NK-92 (cell line): ENCODE results near the gene CORO6.

Experiments used
- DNase-seq: peaks from one replicate; lab custom pipeline; 2025; ENCODE audit not compliant: unreplicated experiment; lab: John Stamatoyannopoulos, UW

Gene CORO6

GRCh38 chr17:29633886-29634285 is 11.2 kb upstream of the CORO6 start:
- DNase-seq, result no peak

DNA sequence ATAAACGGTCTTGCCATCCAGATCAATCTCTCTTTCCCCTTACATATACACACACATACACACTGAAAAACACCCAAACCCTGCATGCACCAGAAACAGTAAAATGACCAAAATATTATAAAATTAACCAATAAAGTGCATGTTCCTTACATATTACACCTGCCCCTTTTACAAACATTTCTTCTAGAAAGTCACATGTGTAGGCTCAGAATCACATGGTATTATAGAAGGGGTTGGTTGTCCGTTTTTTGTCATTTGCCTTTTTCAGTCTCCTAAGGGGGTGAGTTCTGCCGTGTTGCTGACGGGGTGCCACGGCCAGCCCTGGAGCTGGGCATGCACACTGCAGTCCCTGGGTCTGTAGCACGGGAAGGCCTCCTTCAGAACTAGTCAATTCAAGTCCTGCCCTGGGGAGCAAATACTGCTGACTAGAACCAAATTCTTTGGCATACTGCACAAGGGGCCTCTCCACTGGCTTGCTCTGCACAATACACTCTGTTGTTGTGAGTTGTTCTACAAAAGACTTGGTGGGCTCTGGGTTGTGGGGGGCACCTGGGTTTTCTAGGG is 8.0 kb upstream of the CORO6 start:
- DNase-seq, result no peak

GRCh38 chr17:29629839-29630238 is 7.1 kb upstream of the CORO6 start:
- no peak for DNase-seq

GRCh38 chr17:29628644-29629043 is 5.9 kb upstream of the CORO6 start:
- no peak for DNase-seq

- DNase-seq, result no peak
Measured at GRCh38 chr17:29627951-29628350, 5.2 kb upstream of the CORO6 start.

DNA sequence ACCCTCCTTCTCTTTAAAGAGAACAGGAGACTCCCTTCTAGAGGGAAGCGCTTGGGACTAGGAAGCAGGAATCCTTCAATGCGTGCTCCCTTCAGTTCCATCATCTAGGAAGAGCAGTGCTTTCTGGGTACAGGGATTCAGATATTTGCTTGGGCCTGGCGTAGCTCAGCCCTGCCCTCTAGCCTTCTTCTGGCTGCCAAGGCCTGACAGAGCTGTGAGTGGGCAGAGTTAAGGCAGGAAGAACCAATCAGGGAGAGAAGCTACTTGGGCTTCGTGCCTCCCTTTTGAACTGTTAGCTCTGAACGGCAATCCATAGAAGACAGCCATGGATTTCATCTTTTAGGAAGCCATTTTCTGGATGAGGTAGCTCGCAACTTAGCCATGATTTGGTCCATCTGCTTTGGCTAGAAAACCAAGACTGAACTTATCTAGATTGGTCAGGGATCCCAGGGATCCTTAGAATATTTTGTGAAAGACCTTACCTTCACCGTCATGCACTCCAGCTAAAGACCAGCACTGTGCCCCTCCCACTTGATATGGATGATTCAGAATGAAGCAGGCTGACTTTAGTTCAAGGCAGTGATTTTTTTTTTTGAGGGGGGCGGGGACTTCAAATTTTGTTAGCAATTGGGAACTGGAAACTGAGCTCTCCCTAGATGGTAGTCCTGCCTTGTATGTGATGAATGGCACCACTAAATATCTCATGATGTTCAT is 2.5 kb upstream of the CORO6 start:
- DNase-seq, result no peak

DNA sequence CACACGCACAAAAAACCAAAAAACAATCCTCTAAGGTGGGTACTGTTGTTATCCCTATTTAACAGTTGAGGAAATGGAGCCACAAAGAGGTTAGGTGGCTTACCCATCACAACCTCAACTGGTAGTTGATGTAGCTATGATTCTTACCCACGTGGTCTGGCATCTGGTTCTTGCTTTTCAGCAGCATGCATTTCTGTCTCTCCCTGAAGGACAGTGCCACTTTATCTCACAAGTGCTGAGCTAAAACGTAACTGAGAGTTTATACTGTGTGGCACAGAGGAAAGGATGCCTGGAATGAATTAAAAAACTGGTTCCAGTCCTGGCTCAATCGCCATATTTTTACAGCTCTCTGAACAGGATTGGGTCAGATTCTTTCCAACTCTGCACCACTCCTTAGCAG is 1.9 kb upstream of the CORO6 start:
- no peak for DNase-seq

DNA sequence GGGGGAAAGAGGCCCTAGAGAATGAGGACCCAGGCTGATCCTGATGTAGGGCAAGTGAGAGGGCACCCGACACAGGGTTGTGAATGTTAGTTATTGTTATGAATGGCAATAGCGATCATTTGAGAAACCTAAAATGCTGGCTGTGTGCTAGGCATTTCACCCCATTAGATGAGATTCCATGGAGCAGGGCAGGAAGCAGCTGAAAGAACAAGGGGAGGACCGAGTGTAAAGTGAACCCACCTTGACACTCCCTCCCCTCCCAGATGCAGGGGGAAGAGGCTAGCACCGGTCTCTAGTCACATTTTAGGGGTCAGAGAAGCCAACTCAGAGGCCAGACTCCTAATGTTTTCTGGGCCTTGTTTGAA is 553 bp upstream of the CORO6 start:
- no peak for DNase-seq

- DNase-seq, result no peak
Measured at GRCh38 chr17:29621751-29622194, 939 bp downstream of the CORO6 start.

- DNase-seq, result no peak
Measured at GRCh38 chr17:29620779-29621500, 1.8 kb downstream of the CORO6 start.

DNA sequence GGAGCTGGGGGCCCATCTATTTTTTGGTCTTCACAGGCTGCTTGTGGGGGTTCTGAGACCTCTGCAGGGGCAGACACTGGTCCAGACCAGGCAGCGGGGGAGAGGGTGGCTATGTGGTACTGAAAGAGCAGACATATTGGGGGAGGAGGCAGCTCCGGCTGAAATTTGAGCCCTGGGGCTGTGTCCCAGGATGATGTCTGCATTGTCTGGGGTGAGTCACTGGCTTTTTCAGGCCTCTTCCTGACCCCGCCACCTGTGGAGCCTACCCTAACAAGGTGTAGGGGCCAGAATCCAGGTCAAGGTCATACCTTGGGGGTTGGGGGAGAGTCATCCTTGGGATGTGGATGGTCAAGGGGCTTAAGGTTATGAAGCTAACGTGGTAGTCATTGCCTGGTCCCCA is 2.4 kb downstream of the CORO6 start:
- no peak for DNase-seq

DNA sequence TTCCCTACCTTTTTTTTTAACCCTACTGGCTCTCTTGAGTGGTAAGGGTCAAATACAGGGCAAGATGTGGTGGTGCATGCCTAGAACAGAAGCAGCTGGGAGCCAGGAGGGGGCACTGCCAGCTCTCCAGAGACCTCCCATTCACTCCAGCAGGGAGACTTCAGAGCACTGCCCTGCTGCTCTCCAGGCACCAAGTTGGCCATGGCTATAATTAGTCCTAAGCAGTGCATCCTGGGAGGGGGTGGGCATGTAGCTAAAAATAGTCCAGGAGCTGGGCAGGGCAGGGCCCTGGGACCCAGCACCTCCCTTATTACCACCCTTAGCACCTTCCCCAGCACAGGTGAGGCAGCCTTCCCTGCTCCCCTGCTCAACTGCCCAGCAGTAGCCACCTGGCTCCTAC is 3.5 kb downstream of the CORO6 start:
- DNase-seq, result no peak

- DNase-seq, result no peak
Measured at GRCh38 chr17:29618272-29619065, 4.2 kb downstream of the CORO6 start.

DNA sequence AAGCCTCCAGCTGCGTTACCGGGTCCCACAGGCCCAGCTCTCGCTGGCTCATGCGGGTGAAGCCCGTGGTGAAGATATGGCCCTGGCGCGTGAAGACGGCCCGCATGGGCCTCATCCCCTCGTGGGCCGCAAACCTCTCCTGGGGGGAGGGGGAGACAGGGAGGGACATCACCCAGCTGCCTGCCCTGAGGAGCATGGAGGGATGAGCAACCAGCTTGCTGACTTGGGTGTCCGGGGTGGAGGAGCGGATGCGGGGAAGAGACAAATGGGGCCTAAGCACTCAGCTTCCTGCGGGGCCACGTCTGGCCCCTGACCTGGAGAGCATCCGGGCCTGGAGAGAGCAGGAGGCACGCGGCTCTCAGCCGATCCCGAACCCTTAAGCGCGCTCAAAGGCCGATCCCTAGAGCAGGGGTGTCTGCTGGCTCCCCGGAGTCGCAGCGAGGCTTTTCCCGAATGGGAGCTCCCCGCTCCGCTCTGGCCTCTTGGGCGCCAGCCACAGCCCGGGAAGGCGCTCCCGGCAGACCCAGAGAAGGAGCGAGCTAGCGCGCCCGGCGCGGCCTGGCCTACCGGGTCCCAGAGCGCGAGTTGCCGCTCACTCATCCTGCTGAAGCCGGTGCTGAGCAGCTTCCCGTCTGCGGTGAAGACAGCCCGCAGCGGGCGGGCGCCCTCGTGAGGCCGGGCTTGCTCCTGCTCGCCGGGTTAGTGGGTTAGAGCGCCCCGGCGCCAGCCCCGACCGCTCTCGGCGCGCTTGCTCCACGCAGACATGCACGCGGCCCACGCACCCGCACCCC is 5.0 kb downstream of the CORO6 start:
- peak; percentile 18 for DNase-seq

- DNase-seq, result no peak
Measured at GRCh38 chr17:29617125-29617480, 5.6 kb downstream of the CORO6 start.

DNA sequence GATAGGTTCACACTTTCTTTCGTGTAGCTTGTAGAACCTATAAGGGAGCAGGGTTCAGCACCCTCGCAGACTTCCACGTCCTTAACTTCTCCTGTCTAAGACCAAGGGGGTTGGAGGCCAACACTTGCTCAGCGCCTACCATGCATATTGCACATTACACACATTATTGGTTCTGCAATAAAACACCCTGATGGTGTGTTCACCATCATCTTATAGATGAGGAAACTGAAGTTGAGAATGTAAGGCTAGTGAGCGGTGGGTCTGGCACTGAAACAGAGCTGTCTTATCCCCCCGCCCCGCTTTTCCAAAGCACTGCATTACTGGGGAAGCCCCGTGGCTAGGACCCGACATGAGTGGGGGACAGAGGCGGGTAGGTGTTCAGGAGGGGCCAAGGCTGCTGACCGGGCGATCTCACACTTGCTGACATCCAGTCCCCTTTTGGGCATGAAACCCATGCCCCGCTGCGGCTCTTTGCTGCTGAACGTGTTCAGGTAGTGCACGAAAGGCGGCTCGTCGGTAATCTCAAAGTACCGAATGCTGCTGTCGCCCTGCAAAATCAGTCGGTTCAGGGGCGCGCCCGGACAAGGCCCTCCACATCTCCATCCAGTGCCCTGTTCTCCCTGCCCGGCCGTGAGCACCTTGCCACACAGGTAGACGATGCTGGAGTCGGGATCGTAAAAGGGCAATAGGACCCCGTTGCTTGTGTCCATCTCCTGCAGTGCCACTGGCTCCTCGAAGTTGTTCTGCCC is 6.2 kb downstream of the CORO6 start:
- DNase-seq, result no peak

GRCh38 chr17:29615492-29616299 is 7.0 kb downstream of the CORO6 start:
- no peak for DNase-seq

DNA sequence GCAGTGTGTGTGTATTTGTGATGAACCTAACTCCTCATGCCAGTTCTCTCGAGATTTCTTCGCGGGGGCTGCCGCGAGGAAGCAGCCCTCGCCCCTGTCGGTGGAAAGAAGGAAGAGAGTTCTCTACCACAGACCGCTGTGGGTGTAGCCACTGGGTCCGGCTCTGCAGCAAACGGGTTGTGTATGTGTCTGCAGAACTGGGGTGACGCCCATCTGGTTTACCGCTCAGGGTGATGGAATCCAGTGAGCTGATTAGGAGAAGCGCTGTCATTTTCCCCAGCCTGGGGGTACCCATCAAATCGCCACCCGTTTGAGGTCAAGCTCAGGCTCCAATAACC is 7.7 kb downstream of the CORO6 start:
- DNase-seq, result no peak

GRCh38 chr17:29614349-29615047 is 8.2 kb downstream of the CORO6 start:
- no peak for DNase-seq
